ENCODE data around the gene RFX6.
"Not testable (repeated sequence)": the region's sequence is repeated elsewhere in the genome, so short reads cannot be mapped to it uniquely, and the experiment has no call there.

Gene RFX6, protein sequence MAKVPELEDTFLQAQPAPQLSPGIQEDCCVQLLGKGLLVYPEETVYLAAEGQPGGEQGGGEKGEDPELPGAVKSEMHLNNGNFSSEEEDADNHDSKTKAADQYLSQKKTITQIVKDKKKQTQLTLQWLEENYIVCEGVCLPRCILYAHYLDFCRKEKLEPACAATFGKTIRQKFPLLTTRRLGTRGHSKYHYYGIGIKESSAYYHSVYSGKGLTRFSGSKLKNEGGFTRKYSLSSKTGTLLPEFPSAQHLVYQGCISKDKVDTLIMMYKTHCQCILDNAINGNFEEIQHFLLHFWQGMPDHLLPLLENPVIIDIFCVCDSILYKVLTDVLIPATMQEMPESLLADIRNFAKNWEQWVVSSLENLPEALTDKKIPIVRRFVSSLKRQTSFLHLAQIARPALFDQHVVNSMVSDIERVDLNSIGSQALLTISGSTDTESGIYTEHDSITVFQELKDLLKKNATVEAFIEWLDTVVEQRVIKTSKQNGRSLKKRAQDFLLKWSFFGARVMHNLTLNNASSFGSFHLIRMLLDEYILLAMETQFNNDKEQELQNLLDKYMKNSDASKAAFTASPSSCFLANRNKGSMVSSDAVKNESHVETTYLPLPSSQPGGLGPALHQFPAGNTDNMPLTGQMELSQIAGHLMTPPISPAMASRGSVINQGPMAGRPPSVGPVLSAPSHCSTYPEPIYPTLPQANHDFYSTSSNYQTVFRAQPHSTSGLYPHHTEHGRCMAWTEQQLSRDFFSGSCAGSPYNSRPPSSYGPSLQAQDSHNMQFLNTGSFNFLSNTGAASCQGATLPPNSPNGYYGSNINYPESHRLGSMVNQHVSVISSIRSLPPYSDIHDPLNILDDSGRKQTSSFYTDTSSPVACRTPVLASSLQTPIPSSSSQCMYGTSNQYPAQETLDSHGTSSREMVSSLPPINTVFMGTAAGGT

DNA sequence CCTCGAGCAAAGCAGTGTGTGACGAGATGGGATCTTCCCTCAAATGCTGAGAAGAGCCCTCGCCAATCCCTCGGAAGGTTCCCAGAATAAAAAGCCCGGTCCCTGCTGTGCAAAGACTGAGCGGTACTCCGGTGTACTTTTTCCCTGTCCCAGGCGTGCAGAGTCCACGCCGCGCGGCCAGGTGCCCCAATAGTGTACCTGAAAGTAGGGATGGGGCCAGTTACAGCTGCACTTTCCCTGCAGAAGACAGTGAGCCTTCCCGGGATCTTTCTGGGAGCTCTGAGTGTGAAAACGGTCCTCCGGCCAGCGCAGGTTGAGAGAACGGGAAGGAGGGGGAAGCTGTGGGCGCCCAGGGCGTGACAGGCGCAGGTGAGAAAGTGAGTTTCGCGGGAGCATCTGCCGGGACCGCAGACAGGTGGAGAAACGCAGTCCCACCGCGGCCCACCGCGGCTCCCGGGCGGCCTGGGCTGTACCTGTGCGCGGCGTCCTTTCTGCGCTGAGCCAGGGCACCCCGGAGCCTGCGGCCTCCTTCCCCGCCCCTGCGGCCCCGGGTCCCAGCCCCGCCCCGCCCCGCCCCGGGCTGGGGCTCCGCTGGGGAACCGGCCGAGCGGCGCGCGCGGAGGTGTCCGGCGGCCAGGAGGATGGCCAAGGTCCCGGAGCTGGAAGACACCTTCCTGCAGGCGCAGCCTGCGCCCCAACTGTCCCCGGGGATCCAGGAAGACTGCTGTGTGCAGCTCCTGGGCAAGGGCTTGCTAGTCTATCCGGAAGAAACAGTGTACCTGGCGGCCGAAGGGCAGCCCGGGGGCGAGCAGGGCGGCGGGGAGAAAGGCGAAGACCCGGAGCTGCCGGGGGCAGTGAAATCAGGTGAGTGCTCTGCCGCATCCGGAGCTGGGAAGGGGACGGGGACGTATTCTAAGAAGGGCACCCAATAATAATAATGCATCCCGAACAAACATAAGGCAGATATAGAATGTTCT is at the start of gene RFX6:
TSS of gene RFX6 (plus strand) at position 608 of the 977 bp plus-strand sequence. CDS start at position 642, 34 bp downstream.
- peak; percentile 57 for DNase-seq

DNA sequence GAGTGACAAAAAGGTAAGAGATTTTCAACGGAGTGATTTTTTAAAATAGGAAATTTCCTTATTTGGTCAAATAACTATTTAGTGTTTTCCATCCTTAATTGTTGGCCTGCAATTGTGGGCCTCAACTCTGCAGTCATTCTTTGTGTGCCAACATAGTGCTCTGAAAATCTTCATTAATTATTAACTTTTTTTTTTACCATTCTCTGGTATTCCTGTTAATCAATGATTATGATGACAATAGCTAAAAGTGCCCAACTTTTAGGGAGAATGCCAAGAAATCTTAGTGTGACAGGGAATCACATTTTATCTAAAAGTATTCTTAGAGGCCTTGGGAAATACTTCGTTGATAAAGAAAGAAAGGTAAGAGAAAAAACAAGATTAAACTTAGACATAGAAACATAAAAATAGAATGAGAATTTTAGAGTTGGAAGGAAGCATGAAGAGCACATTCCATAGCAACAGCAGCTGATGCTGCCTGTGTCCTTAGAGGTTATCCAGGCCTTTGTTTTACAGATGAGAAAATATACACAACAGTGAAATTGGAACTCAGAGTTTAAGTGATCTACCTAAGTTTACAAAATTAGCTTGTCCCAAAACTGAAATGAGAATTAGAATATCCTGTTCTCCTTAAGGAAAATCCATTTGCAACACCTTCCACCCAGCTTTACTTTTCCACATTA is 49.3 kb upstream of the RFX6 start:
- no peak for DNase-seq

DNA sequence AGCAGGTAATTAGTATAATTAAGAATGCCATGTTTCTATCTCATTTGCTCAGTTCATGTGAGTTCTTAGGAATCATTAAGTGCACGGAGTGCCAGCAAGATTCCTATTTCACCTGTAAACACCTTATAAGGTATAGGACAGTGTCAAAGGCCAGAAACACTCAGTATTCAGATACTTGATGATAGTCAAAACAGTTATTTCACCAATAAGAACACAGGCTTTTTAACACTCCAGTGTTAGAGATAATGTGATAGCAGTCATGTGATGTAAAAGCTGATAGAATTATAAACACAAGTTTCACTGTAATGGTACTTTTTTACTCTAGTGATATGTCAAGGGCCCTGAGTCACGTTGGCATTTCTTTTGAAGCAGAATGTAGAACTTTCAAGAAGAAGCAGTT is 48.1 kb upstream of the RFX6 start, which contains the start of gene GPRC6A:
TSS of gene GPRC6A (minus strand) at position 101 of the 400 bp plus-strand sequence. CDS start at position 31, 70 bp downstream.
- no peak for DNase-seq

DNA sequence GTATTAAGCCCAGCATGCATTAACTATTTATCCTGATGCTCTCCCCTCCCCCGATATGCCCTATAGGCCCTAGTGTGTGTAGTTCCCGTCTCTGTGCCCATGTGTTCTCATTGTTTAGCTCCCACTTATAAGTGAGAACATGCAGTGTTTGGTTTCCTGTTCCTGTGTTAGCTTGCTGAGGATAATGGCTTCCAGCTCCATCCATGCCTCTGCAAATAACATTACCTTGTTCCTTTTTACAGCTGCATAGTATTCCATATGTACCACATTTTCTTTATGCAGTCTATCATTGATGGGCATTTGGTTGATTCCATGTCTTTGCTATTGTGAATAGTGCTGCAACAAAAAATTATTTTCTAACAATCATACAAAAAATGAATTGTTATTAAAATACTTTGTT is 42.5 kb upstream of the RFX6 start:
- DNase-seq: not testable (repeated sequence)

DNA sequence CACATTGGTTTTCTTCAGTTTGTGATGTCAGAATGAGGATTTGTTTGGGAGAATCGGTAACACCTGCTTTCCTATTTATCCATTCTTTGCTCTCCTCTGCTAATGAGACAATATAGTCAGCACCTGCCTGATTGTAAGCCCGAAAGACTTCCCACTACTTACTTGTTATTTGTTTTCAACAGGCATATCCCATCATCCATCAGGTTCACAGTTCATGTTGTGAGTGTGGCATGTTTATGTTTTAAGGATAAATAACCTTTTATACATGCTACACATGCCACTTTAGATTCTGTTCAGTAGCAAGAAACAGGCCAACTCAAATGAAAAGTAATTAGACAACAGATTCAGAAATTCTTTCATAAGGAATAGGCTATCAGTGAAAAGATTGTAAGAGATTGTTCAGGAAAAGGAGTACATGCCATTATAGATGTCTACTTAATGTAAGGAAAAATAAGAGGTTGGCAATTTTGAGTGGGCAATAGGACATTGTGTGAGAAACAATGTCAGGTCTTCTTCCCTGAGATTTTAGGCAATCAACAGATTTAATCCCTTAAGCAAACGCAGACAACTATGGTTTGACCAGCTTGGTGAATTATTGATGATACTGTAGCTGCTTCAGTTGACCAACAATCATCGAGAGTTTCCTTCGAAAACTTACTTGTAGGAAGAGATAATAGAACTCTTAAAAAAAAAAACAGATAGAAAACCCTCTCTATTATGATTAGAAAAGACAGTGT is 40.3 kb upstream of the RFX6 start:
- DNase-seq: no peak

DNA sequence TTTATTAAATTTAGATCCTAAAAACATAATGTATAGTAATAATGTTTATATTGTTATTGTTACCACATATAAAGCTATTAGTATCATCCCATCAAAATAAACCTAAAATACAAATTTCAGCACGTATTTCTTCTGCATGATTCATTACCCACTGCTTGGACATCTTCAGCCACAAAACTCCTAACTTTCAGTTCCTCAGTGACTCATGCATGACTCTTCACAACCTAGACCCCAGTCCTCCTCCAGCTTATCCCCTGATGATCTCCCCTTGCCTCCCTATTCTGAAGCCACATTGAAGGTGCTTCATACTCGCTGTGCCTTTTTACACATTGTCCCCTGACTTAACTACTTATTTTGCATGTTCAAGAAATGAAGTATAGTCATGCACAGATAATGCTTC is 37.0 kb upstream of the RFX6 start:
- no peak for DNase-seq

DNA sequence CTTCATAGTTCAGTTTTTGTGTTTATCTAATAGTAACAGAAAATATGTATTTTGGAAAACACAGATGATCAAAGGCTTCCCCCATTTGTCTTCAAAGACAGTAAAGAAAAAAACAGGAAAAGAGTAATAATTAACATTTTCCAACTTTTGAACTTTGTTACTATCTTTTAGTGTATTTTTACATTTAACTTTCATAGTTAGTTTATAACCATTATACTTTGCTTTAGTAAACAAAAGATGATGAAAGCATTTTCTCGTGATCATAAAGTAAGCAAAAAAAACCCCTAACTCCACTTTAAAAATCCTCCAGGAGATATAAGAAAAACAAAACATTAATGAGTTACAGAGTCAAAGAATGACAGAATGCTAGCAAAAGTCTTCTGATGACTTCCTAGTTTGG is 34.6 kb upstream of the RFX6 start:
- no peak for DNase-seq

DNA sequence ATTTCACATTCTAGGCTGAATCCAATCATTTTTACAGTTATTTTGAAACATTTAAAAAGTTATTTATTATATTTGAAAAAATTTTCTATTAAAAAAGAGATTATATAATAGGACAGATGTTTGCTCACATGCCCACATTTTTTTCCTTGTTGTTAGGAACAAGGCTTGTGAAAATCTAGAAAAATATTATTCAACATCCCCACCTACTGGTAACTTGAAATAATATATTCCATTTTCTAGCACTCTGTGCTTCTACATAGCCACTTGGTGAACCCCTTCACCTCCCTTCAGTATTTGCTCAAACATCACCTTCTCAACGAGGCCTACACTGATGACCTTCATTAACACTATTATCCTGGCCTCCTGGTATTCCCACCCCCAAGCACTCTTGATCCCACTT is 29.8 kb upstream of the RFX6 start:
- peak; percentile 23 for DNase-seq

DNA sequence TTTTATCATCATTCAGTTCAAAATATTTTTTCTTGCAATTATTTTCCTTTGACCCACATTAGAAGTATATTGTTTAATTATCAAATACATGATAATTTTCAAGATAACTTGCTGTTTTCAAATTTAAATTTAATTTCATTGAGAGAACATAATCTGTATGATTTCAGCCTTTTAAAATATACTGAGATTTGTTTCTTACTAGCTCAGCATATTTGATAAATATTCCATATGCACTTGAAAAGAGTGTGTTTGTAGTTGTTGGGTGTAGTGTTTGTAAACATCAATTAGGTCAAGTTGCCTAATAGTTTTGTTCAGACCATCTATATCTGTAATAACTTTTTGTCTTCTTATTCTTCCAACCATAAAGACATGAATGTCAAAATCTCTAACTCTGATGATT is 19.0 kb upstream of the RFX6 start:
- DNase-seq: no peak

DNA sequence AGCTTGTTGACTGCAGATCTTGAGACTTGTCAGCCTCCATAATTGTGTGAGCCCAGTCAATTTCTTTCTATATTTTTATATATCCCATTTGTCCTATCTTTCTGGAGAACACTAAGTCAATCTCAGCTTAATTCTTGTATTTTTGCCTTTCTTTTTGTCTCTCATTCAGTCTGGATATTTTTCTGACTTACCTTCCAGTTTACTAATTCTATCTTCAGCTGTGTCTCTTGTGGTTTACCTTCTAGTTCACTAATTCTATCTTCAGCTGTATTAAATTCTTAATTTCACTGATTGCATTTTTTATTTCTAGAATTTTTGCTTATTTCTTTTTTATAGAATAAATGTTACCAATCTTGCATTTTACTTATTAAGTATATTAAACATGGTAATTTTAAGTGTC is 17.8 kb upstream of the RFX6 start:
- no peak for DNase-seq

DNA sequence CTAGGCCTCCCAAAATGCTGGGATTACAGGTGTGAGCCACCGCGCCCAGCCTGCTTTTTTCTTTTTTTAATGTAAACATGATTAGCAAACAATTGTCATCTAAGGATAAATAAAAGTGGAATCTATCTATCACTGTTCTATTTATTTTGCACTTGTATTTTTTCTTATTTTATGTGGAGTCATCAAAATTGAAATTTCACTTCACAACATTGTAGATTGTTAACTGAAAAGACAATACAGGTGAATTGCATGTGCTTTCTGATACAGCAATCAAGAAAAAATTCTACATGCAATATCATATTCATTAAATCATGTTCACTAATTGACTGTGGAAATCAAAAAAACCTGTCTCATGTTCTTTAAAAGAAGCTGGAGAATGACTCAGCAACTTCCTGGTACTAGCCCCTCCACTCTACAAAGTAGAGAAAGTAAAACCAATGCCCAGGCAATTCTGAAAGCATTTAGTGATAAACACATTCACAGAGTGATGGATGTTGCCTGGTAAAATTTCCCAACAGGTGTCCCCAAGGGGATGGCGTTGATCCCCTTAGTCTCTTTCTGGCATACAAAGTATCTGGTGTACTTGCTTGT is 10.7 kb upstream of the RFX6 start:
- DNase-seq: no peak

DNA sequence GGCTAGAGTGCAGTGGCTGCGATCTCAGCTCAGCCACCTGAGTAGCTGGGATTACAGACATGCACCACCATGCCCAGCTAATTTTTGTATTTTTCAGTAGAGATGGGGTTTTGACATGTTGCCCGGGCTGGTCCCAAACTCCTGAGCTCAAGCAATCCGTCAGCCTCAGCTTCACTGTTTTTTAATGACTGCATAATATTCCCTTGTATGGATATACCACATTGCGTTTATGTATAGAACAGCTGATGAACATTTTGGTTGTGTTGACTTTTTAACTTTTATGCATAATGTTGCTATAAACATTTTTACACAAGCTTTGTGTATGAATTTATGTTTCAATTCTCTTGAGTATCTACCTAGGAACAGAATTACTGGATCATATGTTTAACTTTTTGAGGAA is 4.3 kb upstream of the RFX6 start:
- no peak for DNase-seq

DNA sequence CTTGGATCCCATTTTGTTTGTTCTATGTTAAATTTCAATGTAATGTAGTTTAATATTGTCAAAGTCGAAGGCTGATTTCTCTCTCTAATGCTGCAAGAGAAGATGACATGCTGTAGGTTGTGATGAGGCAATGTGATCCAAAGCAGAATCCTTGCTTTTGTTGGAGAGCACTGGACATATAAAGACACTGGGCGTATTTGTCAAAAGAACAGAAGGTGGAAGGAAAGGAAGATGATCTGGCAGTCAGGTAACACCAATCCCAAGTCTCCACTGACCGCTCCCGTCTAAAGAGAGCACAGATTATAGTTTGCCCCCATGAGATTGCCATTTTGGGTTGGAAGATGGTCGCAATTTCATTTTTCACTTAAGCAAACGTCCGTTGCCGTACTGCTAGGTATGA is 935 bp upstream of the RFX6 start:
- no peak for DNase-seq

DNA sequence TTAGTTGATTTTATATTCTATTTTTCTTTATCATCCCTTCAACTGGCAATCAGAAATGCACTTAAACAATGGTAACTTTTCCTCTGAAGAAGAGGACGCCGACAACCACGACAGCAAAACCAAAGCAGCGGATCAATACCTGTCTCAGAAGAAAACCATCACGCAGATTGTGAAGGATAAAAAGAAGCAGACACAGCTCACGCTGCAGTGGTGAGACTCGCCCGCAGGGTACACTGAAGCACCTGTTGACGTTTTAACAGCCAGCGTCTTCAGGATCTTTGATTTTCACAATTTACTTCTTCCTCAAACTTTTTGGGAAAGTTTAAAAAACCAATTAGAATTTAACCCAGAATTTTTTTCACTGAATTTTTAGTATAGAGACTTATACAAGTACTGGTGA is 701 bp downstream of the RFX6 start:
- no peak for DNase-seq

DNA sequence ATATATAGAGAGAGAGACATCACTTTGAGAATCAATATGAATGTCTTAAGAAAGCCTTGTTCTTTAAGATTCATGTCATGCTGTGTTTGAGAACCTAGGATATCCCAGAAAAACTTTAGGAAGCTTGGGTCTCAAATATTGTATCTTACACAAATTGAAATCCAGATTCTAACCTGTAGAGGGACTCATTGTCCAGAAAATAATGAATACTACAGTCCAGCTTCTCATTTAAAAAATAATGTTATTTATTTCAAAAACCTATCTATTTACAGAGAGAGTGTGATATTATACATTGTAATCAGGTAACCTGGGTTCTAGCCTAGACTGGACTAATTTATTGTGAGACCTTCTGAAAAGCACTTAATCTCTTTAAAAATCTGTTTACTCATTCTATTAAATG is 4.2 kb downstream of the RFX6 start:
- no peak for DNase-seq

DNA sequence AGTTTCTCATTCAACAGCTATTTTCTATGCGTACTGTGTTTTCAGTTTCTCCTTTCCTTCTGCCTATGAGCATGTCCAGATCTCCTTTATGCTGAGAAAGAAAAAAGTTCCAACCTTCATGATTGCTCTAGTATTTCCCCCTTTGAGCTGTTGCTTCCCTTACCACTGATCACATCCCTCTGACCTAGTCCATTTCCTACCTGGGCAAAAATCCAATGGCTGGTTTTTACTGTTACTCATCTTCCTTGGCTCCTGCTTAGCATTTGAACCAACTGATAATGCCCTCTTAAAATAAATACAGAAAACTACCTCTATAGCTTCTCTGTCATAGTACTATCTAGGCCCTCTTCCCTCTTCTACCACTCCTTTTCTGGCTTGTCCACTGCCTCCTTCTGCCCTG is 6.0 kb downstream of the RFX6 start:
- no peak for DNase-seq

DNA sequence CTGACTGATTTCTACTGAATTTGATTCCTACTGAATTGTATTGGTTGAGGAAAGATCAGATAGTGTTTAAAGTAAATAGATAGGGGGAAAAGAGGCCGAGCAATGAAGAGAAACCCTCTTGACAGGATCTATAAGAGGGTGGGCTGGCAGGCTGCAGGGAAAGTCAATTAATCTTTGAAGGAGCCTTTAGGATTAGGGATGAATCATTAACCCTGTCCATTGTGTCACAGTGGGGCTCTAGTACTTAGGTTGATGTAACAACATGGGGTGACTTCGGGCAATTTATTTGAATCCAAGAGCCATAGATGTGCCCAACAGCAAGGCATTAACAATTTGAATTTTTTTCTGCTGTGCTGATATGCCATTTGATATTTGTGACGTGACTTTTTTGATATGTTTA is 7.5 kb downstream of the RFX6 start:
- no peak for DNase-seq

DNA sequence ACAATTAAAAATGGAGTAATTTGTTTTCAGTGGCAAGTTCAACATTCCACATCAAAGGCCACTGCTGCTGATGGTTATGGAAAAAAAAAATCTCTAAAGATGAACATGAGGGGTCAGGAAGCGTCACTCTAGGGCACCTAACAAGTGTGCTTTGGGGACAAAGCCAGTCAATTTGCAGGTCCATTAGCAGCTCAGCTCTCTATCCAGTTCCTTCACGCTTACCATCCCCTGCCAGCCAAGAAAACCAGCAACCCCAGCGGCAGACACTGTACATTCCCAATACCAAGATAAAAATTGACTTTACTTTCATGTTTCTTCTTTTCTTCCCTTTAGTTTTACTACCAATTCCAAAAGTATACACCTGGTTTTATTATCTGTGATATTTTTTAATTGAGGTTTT is 10.1 kb downstream of the RFX6 start:
- no peak for DNase-seq

DNA sequence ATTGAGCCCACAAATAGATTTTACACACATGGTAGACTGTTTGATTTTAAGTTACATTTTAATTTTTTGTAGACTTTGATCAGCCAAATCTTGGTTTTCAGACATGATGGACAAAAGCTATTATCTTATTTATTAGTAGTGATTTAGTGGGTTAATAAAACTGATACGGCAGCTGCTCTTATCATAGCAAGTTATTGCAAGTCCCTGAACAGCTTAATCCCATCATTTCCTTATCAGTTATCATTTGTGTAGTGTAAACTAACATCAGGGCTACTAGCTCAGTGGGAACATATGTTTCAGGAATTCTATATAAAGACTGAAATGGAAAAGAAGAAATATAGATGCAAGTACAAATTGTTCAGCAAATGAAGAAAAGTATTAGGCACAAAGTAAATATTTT is 10.9 kb downstream of the RFX6 start:
- DNase-seq: no peak

DNA sequence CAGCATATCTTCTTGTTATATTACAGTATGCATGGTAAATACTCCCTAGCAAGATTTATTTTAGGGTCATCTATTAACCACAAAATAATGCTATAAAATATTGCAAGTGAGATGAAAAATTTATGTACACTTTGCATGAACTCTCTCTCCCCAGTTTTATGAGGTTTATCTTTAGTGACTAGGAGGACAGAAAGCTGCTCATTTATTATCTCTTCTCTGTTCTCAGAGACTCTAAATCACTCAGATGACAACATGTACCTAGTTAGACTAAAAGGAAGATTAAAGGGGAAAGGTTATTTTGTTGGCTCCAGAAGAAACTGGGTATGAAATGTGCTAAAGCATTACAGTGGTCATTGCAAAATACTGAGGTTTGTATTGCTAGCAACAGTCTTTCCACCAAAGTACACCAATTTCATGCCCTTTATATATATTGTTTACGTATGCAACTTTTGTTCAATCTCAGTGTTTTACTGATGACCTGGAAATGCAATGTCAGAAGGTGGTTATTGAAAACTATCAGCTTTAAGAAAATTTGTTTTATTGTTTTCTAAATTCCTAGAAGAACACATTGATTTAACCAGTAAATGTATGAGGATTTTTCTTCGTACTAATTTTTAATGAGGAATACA is 11.8 kb downstream of the RFX6 start:
- DNase-seq: no peak

DNA sequence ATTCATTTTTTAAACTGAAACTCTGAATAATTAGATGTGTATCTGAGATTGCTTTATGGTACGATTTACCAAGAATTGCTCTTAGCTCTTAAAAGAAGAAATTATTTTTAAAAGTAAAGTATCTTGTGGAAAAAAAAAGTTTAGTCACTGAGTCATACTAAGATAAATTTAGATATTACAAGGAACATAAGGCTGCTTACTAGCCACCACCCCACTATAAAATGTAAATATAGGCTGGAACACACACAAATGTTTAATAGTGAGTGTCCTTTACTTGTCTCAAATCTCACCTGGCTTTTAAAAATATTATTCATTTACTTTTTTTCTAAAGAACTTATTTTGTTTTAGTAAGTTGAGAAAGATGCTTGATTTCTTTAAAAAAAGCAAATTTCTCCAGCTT is 17.6 kb downstream of the RFX6 start:
- no peak for DNase-seq

Measured in NCI-H146 (cell line).